Esophagus squamous epithelium (tissue), 5 donors: ENCODE results near the gene MAP2K6. TPM values are rescaled to one million over a fixed set of nuclear protein-coding genes. Genes with fewer than 3 reads are reported as not detected.

ENCODE experiments used
- DNase-seq: peaks from one replicate; lab custom pipeline; 2025; lab: John Stamatoyannopoulos, UW
- H3K27ac ChIP-seq, 4 donors: fragments of 200-600 bp; sonication (generic); one replicate each; pipeline ENCODE4 v1.5.1; 2016 to 2019; ENCODE audit warnings: mild to moderate bottlenecking in 1 of 4
- H3K27me3 ChIP-seq, 4 donors: fragments of 200-600 bp; sonication (generic); 1 replicate in 3 of 4; 2 replicates in 1 of 4; pipeline versions ENCODE4 v1.5.1 to v1.6.0; 2017 to 2021; ENCODE audit warnings: antibody characterized with exemption in 1 of 4
- H3K36me3 ChIP-seq, 3 donors: fragments of 200-600 bp; sonication (generic); one replicate each; pipeline ENCODE4 v1.5.1; 2016 to 2019
- H3K4me1 ChIP-seq, 3 donors: fragments of 200-600 bp; sonication (generic); one replicate each; pipeline ENCODE4 v1.5.1; 2017 to 2019
- H3K4me3 ChIP-seq, 4 donors: fragments of 200-600 bp; sonication (generic); 1 replicate in 3 of 4; 2 replicates in 1 of 4; pipeline ENCODE4 v1.5.1; 2016 to 2019; ENCODE audit warnings: mild to moderate bottlenecking in 2 of 4, moderate library complexity in 1 of 4
- H3K9me3 ChIP-seq, 3 donors: fragments of 200-600 bp; sonication (generic); one replicate each; pipeline ENCODE4 v1.5.1; 2016 to 2019
- CTCF ChIP-seq, 6 experiments: fragments of 450-650 bp in 4 of 6; fragments of 200-600 bp in 2 of 6; sonication (generic) in 2 of 6; IDR thresholded peaks; one replicate each; pipeline ENCODE4 v1.5.1; 2016 to 2019; ENCODE audit warnings: antibody characterized with exemption in 6 of 6, mild to moderate bottlenecking in 4 of 6, moderate library complexity in 4 of 6
- POLR2A ChIP-seq, 4 donors: fragments of 450-650 bp; IDR thresholded peaks; one replicate each; pipeline ENCODE4 v1.6.1; 2017; ENCODE audit warnings: antibody characterized with exemption in 4 of 4, mild to moderate bottlenecking in 4 of 4, moderate library complexity in 3 of 4
- WGBS, 2 donors: methylation state at CpG; one replicate each; pipeline ENCODE4 v1.1.5; 2018; 5-methylcytosine and 5-hydroxymethylcytosine counted together
- intact Hi-C: fragments of 100-400 bp; cut with DNase I; formaldehyde crosslinking; loops from one replicate; pipeline ENCODE4 v1.15.0; 2022
- total RNA-seq, 4 donors: library from RNA; depleted of rRNA; stranded (reverse); fragments of >200 nt; gene quantifications; one replicate each; pipeline ENCODE4 v1.1.0, GENCODE V29; 2016
- donor health status: DM: yes; HTN: yes; CAD: no.

Gene MAP2K6
- total RNA-seq, 4 donors from 2014 or later = 1.5 to 15.0 (median 2.5) TPM

DNA sequence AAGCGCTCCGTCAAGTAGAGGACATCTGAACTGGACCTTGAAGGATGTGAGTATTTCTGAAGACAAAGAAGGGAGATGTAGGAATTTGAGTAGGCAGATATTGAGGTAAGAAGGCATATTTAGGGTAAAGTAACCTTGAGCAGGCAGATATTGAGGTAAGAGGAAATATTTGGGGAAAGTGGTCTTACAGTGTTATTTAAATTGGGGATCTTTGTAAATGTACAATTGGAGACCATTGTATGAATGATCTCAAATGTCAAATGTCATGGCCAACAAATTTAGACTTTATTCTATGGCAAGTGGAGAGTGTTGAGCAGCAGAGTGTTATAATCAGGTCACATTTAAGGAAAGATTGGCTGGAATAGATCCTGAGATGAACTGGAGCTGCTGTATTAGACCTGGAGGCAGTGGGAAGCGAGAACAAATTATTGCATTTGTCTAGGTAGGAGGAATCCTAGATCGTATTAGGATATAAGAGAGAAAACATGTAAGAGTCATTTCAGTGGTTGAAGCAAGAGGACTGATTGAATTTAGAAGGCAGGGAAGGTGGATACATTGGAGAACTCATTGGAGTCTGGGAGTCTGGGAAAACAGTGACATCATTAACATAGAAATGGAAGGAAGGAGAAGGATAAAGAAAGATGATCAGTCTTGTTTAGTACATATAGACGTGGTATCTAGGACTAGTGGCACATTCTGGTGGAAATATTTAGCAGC is 165.6 kb downstream of the MAP2K6 start:
- 87 to 88% methylated on average over 5 of the region's 5 CpGs for WGBS, 2 donors
- intact Hi-C loops = no loop called here
- Histone ChIP-seq H3K4me3 (no peak overlapping the region), H3K4me1 (peaks cover 0 to 11% (median 10%) of the 10 kb centered on the region in 3 donors), H3K36me3 (no peaks in the 10 kb centered on the region), H3K27ac (no peak overlapping the region), H3K9me3 (no peaks in the 10 kb centered on the region), H3K27me3 (no peaks in the 10 kb centered on the region)
- no peak for DNase-seq
- TF ChIP-seq POLR2A (IDR thresholded peaks at IDR 0.05) = no peak
- no peak for TF ChIP-seq CTCF (IDR thresholded peaks at IDR 0.05)

DNA sequence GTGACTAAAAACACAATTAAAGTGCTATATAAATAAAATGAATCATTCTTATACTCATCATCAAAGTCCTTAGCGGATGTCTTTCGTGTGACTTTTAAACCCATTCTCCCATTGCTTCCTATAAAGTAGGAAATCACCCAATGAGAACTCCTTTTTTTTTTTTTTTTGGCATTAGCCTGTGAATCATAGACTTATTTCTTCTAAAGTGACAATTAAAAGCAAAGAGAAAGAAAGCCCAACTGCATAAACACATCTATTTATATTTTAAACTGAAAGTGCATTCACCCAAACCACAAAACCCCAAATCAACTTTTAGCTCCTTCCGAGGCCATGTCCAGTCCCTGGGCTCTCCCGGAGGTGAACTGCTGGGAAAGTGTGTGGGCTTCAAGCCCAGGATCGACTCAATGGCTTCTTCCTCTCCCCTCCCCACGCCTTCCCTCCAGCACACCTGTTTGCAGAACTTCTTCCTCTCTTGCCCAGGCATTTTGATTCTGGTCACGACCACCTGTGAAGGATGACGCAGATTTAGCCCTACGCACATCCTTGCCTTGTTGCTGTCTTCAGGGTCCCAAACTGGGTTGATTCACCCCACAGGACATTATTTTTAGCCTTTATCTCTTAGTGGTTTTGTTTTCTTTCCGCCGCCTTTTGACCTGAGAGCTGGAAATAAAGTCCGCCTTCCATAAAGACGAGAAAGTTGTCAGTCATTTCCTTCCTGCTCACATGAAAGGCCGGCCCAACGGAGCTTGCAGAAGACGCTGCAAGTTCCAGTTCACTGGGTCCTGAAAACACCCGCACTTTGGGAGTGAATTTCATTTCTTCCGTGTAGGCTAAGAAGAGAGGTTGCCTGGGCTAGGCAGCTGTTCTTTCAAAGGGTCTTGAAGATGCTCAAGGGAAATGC is 166.8 kb downstream of the MAP2K6 start:
- Histone ChIP-seq H3K4me3 (peak overlapping the region in 1 of 4 donors; percentile 44), H3K9me3 (no peaks in the 10 kb centered on the region), H3K27me3 (no peaks in the 10 kb centered on the region), H3K27ac (no peak overlapping the region), H3K36me3 (no peaks in the 10 kb centered on the region), H3K4me1 (no peaks in the 10 kb centered on the region)
- TF ChIP-seq POLR2A (IDR thresholded peaks at IDR 0.05) = no peak
- no peak for TF ChIP-seq CTCF (IDR thresholded peaks at IDR 0.05)
- 59 to 65% methylated on average over 14 to 17 of the region's 18 CpGs for WGBS, 2 donors
- intact Hi-C loops = no loop called here
- no peak for DNase-seq

DNA sequence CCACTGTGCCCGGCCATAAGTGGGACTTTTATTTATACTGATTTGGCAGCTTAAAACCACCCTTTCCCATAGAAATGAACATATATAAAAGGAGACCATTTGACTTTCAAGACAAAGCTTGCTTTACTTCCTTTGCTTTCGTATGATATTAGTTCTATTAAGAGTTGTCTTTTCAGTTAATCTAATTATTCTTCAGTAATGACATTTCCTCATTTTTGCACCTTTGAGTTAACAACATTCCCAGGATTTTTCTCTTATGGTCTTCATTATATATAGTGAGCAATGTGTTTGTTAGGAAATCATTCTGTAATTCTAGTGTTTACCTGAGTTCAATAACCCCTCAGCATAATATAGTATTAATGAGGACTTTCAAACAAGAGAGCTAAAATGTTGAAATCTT is 173.8 kb downstream of the MAP2K6 start:
- intact Hi-C loops = no loop called here
- DNase-seq = no peak
- Histone ChIP-seq H3K36me3 (no peaks in the 10 kb centered on the region), H3K9me3 (no peaks in the 10 kb centered on the region), H3K27ac (no peak overlapping the region), H3K4me1 (no peaks in the 10 kb centered on the region), H3K4me3 (no peak overlapping the region), H3K27me3 (no peaks in the 10 kb centered on the region)
- 55 to 65% methylated on average over 2 of the region's 2 CpGs for WGBS, 2 donors
- TF ChIP-seq CTCF (IDR thresholded peaks at IDR 0.05) (no peak), POLR2A (IDR thresholded peaks at IDR 0.05) (no peak)

GRCh38 chr17:69588827-69589239 is 174.3 kb downstream of the MAP2K6 start:
- no peak overlapping the region for H3K4me3 ChIP-seq
- H3K27me3 ChIP-seq = no peaks in the 10 kb centered on the region
- no peak for DNase-seq
- no peaks in the 10 kb centered on the region for H3K36me3 ChIP-seq
- 62 to 67% methylated on average over 5 of the region's 5 CpGs for WGBS, 2 donors
- H3K4me1 ChIP-seq = no peaks in the 10 kb centered on the region
- TF ChIP-seq CTCF (IDR thresholded peaks at IDR 0.05) = no peak
- no peak for TF ChIP-seq POLR2A (IDR thresholded peaks at IDR 0.05)
- intact Hi-C loops = no loop called here
- no peaks in the 10 kb centered on the region for H3K9me3 ChIP-seq
- no peak overlapping the region for H3K27ac ChIP-seq

GRCh38 chr17:69590671-69591070 is 176.2 kb downstream of the MAP2K6 start:
- no peak overlapping the region for H3K4me3 ChIP-seq
- no peak for TF ChIP-seq POLR2A (IDR thresholded peaks at IDR 0.05)
- TF ChIP-seq CTCF (IDR thresholded peaks at IDR 0.05) = no peak
- H3K36me3 ChIP-seq = no peaks in the 10 kb centered on the region
- intact Hi-C loops = no loop called here
- WGBS, 2 donors = 63 to 80% methylated on average over 1 of the region's 1 CpG
- no peaks in the 10 kb centered on the region for H3K4me1 ChIP-seq
- no peaks in the 10 kb centered on the region for H3K9me3 ChIP-seq
- H3K27ac ChIP-seq = no peak overlapping the region
- DNase-seq = no peak
- H3K27me3 ChIP-seq = no peaks in the 10 kb centered on the region
